GM21717 (cell line): ENCODE measurements around the gene GNAS-AS1.
"Not testable (repeated sequence)": the region's sequence is repeated elsewhere in the genome, so short reads cannot be mapped to it uniquely, and the experiment has no call there.

Source experiments
- ATAC-seq: cut with Tn5 transposase; IDR thresholded peaks from one replicate; pipeline ENCODE4 v1.9.1; 2021; ENCODE audit warnings: mild to moderate bottlenecking, moderate library complexity; ENCODE audit not compliant: unreplicated experiment

The GNAS-AS1 gene

DNA sequence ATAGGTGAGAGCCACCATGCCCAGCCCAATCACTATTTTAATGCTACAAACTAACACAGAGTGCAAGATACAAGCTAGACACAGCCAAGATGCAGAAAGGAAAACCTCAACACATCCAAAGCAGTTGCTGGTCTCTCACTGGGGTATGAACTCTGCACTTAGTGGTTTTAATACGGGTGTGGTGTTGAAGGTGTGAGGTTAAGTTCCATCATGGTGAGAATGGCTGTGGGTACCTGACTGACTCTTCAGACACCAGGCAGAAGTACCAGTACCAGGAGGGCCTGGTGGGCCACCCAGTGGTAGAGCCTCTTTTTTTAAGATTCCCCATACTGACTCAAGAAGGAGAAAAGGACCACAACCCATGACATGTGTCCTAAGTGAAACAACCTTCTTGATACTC, 13.0 kb downstream of the GNAS-AS1 start:
- ATAC-seq: no peak

DNA sequence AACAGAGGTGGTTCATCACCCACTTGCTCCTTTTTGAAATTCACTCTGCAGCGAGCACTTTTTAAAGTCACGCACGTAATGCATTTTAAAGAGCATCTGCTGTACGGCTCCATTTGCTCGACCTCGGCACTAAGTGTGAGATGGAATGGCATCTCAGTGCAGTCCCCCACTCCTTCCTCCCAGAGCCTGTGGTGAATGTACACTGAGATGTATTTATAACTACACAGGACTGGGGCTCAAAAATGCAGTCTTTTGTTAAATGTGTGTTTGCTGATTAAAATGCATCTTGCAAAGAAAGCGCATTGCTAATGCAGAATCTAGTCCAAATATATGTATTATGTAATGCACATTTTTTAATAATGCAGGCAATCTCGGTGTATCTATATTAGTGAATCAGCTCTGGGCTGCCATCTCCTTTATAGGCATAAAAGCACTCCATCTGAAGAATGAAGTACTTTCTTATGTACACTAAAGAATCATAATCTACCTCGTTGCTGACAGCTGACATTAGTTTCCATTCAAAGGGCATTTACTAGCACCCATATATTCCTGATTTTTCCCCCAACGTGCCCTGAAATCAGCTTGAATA, 14.0 kb downstream of the GNAS-AS1 start:
- no peak for ATAC-seq

DNA sequence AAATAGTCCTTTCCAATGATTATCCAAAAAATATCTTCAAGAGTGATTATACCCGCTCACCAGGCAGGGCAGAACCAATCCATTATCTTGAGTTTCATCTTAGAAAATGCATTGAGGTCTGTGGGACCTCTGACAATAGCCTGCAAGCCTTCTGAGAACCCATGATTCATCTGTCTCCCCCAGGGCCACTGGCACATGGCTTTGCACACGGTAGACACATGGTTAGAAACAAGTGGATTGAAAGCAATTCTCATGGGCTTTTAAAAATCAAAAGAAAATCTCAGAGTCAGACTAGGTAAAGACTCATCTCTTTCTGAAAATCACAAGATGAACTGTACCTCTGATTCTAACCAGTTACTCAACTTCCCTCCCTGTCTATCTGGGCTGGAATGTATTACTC, 15.5 kb downstream of the GNAS-AS1 start:
- no peak for ATAC-seq

GRCh38 chr20:58833921-58834320, 16.8 kb downstream of the GNAS-AS1 start:
- no peak for ATAC-seq

- no peak for ATAC-seq
Observed at GRCh38 chr20:58832457-58832856, 18.2 kb downstream of the GNAS-AS1 start.

GRCh38 chr20:58829531-58829941, 21.2 kb downstream of the GNAS-AS1 start:
- ATAC-seq: no peak

- not testable (repeated sequence) for ATAC-seq
Observed at GRCh38 chr20:58828804-58829203, 21.9 kb downstream of the GNAS-AS1 start.

- ATAC-seq: no peak
Observed at GRCh38 chr20:58828136-58828535, 22.6 kb downstream of the GNAS-AS1 start.

DNA sequence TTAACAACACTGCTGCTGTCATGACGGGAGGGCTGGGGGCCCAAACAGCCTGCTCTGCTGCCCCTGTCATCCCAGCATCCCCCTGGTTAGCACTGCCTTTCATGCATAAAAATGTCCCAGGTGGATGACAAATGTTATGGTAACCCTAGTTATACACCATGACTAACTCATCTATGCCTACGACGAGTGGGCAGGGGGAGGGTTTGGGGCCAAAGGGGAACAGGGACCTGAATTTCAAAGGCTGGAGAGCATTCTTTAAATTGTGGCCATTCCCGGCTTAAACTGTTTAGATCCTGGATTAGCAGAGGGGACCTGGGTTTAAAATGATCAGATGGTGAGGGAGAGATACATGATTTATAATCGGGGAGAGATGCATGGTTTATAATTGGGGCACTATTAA, 24.4 kb downstream of the GNAS-AS1 start:
- no peak for ATAC-seq

- ATAC-seq: no peak
Observed at GRCh38 chr20:58825450-58825849, 25.3 kb downstream of the GNAS-AS1 start.

- ATAC-seq: no peak
Observed at GRCh38 chr20:58824843-58825242, 25.9 kb downstream of the GNAS-AS1 start.

- ATAC-seq: no peak
Observed at GRCh38 chr20:58822748-58823730, 27.7 kb downstream of the GNAS-AS1 start.

- no peak for ATAC-seq
Observed at GRCh38 chr20:58822149-58822548, 28.6 kb downstream of the GNAS-AS1 start.

DNA sequence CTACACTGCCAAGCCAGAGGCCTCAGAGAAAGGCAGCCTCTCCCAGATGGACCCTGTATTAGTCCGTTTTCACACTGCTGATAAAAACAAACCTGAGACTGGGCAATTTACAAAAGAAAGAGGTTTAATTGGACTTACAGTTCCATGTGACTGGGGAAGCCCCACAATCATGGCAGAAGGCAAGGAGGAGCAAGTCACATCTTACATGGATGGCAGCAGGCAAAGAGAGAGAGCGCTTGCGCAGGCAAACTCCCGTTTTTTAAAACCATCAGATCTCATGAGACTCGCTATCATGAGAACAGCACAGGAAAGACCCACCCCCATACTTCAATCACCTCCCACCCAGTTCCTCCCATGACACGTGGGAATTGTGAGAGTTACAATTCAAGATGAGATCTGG, 30.2 kb downstream of the GNAS-AS1 start:
- not testable (repeated sequence) for ATAC-seq

DNA sequence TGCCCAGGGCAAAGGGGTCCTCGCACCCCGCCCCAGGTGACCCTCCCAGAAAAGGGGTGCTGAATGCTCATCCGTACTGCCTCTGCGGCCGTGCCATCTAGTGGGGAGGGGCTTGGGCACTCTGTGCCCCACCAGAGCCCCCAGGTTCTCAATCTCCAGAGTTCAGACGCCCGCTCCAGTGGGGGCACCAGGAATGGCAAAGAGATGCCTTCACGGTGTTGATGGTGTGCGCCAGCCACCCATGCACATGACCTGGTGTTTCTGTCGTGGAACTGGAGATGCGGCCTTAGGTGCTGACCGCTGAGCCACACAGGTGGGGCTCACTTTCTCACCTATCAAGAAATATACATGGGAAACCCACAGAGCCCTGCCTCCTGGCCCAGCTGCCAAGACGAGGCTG, 30.8 kb downstream of the GNAS-AS1 start:
- no peak for ATAC-seq

GRCh38 chr20:58818586-58819285, 32.0 kb downstream of the GNAS-AS1 start:
- ATAC-seq: no peak

- no peak for ATAC-seq
Observed at GRCh38 chr20:58817748-58818147, 33.0 kb downstream of the GNAS-AS1 start.

- ATAC-seq: no peak
Observed at GRCh38 chr20:58816957-58817651, 33.6 kb downstream of the GNAS-AS1 start.

DNA sequence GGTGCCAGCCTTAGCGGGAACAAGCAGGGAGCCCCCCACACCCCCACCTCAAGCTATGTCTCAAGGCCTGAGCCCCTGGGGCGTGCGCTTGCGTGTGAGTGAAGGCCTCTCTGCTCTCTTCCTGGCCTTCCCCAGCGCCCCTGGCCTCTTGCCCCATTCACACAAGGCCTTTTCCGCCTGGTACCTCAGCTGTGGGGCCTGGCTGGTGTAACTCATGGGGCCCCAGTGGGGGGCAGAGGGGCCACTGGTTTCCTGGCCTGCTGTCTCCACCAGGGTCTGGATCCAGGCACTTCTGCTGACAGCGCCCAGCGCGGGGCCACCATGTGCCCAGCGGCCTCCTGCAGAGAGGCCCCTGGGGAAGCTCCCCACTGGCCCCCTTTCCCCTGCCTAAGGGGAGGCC, 34.7 kb downstream of the GNAS-AS1 start:
- ATAC-seq: no peak

DNA sequence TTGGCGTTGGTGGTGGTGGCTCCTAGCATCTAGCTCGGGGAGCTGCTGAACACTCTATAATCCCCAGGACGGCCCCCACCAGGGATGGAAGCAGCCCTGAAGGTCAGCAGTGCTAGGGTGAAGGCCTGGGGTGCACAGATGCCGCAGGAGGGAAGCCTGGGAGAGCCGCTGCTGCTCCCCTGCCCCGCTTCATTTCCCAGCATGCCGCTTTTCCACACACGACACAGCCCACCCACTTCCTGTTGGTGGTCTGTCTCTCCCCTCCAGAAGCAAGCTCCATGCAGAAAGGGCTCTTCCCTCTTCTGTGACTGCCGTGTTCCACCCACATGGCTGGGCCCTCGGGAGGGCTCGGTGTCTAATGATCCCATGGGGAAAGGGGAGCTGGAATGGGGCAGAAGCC, 35.3 kb downstream of the GNAS-AS1 start:
- ATAC-seq: no peak

GRCh38 chr20:58813369-58813768, 37.3 kb downstream of the GNAS-AS1 start:
- ATAC-seq: no peak
